WERI-Rb-1 (cell line): ENCODE measurements around the gene LHX3.
A peak's percentile ranks its signal among the peaks of the same experiment; 100 is the strongest.

Experiments used
- DNase-seq: peaks from one replicate; pipeline ENCODE4 v3.0.0-alpha.2; 2020
- H3K27ac ChIP-seq: fragments of 250-450 bp; sonication (Bioruptor Pico); 2 replicates; pipeline ENCODE4 v1.5.1; 2020; ENCODE audit warnings: mild to moderate bottlenecking, moderate library complexity
- H3K27me3 ChIP-seq: fragments of 250-450 bp; sonication (Bioruptor Pico); 2 replicates; pipeline ENCODE4 v1.5.1; 2021; ENCODE audit warnings: mild to moderate bottlenecking, low read depth, moderate library complexity; ENCODE audit not compliant: insufficient read depth, severe bottlenecking
- H3K36me3 ChIP-seq: fragments of 250-450 bp; sonication (Bioruptor Pico); 2 replicates; pipeline ENCODE4 v1.5.1; 2020; ENCODE audit warnings: mild to moderate bottlenecking, moderate library complexity
- H3K4me3 ChIP-seq: 2 replicates; pipeline ENCODE4 v1.5.1; 2011; ENCODE audit warnings: low read depth, mild to moderate bottlenecking, control low read depth, low read length
- H3K9me3 ChIP-seq: fragments of 250-450 bp; sonication (Bioruptor Pico); 2 replicates; pipeline ENCODE4 v1.5.1; 2021; ENCODE audit warnings: mild to moderate bottlenecking, moderate library complexity; ENCODE audit not compliant: severe bottlenecking
- TF ChIP-seq, protein P1 (sequence below): IDR thresholded peaks from 2 replicates; pipeline ENCODE4 v1.5.1; 2011; ENCODE audit warnings: low read depth, mild to moderate bottlenecking, control low read depth, inconsistent platforms, low read length

The LHX3 gene

DNA sequence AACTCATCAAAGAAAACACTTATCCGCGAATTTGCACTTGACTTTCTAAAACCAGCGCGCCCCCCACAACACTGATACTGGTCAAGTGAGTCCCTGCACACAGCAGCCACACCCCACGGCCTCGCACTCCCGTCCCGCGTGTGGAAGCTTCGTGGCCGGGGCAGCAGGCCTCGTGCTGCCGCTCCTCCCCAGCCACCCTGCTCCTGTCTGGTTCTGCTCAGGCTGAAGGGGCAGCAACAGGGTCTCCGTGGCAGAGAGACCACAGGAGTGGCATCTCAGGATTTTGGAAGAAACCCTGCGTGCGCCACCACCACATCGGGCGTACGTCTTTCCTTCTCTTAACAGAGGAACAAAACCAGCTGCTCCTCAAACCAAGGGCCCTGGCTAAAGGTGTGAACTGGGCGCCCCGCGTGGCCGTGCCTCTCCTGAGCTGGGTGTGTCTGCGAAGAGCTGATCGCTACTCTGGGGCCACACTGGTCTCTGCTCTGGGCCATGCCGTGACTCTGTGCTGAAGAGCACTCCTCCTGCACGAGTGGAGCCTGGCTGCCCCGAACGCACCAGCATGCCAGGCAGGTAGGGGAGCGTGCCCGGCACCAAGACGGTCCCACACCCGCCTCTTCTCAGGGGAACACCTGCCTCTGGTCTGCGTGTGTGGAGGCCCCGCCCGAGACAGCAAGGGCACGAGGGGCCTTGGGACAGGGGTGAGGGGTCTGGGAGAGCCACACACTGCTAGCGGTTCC, 17.4 kb upstream of the LHX3 start:
- peaks cover 72% of the 10 kb centered on the region for H3K36me3 ChIP-seq
- H3K27me3 ChIP-seq, result no peaks in the 10 kb centered on the region
- H3K27ac ChIP-seq, result peak overlapping the region; percentile 25
- no peak for DNase-seq
- no peak overlapping the region for H3K4me3 ChIP-seq
- H3K9me3 ChIP-seq, result no peaks in the 10 kb centered on the region
- TF ChIP-seq, protein P1, sequence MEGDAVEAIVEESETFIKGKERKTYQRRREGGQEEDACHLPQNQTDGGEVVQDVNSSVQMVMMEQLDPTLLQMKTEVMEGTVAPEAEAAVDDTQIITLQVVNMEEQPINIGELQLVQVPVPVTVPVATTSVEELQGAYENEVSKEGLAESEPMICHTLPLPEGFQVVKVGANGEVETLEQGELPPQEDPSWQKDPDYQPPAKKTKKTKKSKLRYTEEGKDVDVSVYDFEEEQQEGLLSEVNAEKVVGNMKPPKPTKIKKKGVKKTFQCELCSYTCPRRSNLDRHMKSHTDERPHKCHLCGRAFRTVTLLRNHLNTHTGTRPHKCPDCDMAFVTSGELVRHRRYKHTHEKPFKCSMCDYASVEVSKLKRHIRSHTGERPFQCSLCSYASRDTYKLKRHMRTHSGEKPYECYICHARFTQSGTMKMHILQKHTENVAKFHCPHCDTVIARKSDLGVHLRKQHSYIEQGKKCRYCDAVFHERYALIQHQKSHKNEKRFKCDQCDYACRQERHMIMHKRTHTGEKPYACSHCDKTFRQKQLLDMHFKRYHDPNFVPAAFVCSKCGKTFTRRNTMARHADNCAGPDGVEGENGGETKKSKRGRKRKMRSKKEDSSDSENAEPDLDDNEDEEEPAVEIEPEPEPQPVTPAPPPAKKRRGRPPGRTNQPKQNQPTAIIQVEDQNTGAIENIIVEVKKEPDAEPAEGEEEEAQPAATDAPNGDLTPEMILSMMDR, result no peak

DNA sequence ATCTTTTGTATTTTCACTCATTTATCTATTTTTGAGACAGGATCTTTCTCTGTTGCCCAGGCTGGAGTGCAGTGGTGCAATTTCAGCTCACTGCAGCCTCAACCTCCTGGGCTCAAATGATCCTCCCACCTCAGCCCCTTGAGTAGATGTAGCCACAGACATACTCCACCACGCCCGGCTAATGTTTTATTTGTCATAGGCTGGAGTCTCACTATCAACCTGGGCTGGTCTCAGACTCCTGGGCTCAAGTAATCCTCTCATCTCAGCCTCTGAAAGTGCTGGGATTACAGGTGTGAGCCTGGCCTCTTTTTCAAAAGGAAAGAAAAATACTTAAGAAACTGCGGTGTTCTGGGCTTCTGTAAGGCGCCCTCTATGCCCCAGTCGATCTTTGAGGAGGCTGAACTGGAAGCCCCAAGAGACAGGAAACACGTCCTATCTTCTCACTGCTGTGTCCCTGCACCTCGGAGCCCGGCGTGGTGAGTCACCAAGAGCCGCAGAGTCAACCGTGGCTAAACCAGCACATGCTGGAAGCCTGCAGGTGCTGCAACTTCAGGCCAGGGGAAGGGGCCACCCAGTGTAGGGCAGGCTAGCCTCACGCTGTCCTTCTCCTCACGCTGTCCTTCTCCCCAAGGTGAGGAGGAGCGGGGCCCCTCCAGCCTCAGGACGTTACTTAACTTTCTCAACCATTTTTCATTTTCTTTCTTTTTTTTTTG, 15.2 kb upstream of the LHX3 start:
- DNase-seq, result peak; percentile 68

DNA sequence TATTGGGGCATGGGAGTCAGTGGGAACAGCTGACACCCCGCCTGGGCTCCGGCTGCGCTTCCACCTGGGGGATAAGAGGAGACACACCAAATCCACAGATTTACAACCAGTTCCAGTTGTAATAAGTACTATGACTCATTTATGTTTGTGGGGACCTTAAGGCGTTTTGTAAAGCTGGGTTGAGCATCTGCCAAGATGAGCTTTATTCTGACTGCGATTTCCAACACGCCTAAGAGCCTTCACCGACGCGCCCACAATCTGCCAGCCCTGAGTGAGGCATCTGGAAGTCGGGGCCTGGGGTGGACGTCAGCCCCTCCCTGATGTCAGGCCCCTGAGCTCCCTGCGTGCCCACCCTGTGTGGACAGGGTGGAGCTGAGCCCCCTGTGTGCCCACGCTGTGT, 14.3 kb upstream of the LHX3 start:
- H3K9me3 ChIP-seq, result no peaks in the 10 kb centered on the region
- DNase-seq, result peak; percentile 86
- peaks cover 79% of the 10 kb centered on the region for H3K36me3 ChIP-seq
- TF ChIP-seq, protein P1, result no peak
- H3K27me3 ChIP-seq, result no peaks in the 10 kb centered on the region
- no peak overlapping the region; the same call in 1 of the 2 replicates for H3K4me3 ChIP-seq
- peak overlapping the region; percentile 98 for H3K27ac ChIP-seq

More for the DNA sequence above, 15.2 kb upstream of the LHX3 start:
- H3K9me3 ChIP-seq, result no peaks in the 10 kb centered on the region
- H3K36me3 ChIP-seq, result peaks cover 78% of the 10 kb centered on the region
- H3K4me3 ChIP-seq, result no peak overlapping the region
- peak overlapping the region; percentile 98 for H3K27ac ChIP-seq
- no peaks in the 10 kb centered on the region for H3K27me3 ChIP-seq
- TF ChIP-seq, protein P1, result no peak

- Histone ChIP-seq H3K9me3 (peaks cover 3% of the 10 kb centered on the region), H3K4me3 (peak overlapping the region; percentile 41), H3K27ac (peak overlapping the region; percentile 98), H3K36me3 (peaks cover 79% of the 10 kb centered on the region), H3K27me3 (no peaks in the 10 kb centered on the region)
- no peak for DNase-seq
- TF ChIP-seq, protein P1, result peak; percentile 29; the same call in 1 of the 2 replicates
Observed at GRCh38 chr9:136218673-136219072, 13.7 kb upstream of the LHX3 start.

DNA sequence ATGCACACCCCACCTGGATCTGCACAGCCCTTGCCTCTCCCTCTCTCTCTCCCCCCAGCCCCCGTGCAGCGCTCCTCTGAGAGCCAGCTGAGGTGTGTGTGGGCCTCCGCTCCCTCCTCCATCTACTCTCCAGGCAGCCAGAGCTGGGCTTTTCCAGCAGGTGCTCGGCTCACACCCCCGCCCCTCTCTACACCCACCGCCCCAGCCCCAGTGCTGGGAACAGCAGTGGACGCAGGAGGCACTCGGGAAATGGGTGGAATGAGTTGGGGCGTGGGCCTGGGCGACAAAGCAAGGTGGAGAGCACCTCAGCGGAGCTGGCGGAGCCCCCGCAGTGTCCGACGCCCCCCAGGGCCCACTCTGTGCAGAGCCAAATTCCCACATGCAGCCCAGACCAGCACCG, 13.3 kb upstream of the LHX3 start:
- Histone ChIP-seq H3K27me3 (no peaks in the 10 kb centered on the region), H3K27ac (peak overlapping the region; percentile 98), H3K4me3 (peak overlapping the region; percentile 41), H3K36me3 (peaks cover 79% of the 10 kb centered on the region), H3K9me3 (peaks cover 4% of the 10 kb centered on the region)
- DNase-seq, result no peak
- TF ChIP-seq, protein P1, result no peak
